CD4-positive, alpha-beta T cell treated with Interleukin-4 for 1 hour (primary cell): ENCODE measurements around the gene SNAPC4.
"Not testable (repeated sequence)": the region's sequence is repeated elsewhere in the genome, so short reads cannot be mapped to it uniquely, and the experiment has no call there.

Source experiments
- DNase-seq, 2 donors: peaks; one replicate each; pipeline ENCODE4 v3.0.0-alpha.2; 2020 to 2022

Gene SNAPC4

DNA sequence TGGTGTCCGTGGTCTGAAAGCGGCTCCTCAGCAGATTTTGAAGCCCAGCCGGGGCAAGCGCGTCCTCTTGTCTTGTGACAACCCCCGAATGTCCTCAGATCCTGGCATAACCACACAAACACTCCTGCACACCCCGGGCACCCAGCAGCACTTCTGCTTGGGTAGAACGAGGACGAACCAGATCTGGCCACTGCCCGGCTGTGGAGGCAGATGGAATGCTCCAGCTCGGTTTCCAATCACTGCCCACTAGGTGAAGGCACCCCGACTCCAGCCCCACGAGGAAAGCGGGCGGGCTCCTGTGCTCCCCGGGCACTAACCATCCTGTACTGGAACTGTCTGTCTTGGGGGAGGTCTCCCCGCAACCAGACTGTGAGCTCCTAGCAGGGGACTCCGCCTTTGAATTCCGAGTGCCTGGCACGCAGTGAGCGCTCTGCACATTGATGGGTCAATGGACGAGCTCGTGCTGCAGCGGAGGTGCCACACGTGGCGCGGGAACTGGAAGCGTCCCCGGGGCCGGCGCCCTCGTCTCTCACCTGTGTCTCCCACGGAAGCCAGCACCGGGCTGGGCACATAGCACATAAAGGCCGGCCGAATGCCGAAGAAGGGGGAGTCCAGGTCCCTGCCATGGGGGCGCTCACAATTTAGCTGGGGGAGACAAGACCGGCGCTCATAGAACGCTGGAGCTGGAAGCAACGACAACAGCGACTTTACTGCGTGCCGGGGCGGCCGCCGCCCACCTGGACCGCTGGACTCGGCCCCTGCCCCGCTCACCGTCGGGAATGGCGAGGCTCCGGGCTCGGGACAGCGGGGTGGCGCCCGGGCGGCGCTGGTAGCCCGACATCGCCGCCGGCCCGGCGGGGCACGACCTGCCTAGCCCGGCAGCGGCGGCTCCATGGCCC, 9.8 kb upstream of the SNAPC4 start:
- peak in 1 of 2 donors; percentile 25 for DNase-seq

DNA sequence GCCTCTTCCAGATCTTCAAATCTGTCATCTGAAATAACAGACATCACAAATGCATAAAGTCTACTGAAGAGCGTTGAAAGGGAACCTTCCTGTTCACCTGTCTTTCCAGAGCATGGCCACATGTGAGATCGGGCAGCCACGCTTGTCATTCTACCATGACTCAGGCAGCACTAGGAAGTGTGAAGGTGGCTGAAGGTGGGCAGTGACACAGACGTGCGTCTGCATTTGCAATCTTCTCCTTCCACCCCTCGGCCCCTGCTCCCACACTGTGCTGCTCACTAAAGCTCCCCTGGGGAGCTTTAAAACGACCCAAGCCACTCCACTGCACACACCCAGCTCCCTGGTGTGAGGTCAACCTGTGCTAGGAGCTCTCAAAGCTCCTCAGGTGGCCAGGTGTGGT, 7.9 kb upstream of the SNAPC4 start:
- no peak for DNase-seq

- DNase-seq = not testable (repeated sequence)
Observed at GRCh38 chr9:136407061-136407460, 7.1 kb upstream of the SNAPC4 start.

- not testable (repeated sequence) for DNase-seq
Observed at GRCh38 chr9:136405904-136406303, 5.9 kb upstream of the SNAPC4 start.

DNA sequence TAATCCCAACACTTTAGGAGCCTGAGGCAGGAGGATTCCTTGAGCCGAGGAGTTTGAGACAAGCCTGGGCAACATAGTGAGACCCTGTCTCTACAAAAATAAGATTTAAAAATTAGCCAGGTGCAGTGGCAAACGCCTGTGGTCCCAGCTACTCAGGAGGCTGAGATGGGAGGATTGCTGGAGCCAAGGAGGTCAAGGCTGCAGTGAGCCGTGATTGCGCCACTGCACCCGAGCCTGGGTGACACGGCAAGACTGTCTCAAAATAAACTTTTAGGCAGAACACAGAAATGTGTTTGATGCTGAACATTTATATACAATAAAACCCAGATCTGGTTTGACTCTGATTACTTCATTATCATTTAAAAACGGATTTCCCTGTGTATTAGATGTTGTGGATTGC, 5.5 kb upstream of the SNAPC4 start:
- DNase-seq = no peak

DNA sequence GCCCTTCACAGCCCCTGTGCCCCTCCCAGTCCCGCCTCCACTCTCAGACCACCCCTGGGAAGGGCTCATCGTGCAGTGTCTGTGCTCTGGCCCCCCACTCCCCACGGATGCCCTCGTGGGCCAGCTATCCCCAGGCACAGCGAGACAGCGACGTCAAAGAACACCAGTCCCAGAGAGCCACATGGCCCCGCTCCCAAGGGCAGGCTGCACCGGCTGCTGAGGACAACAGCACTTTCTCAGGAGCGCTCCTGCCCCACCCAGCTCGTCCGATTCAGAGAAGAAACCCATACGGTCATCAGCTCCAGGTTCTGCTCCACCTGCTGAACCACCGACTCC, 4.8 kb upstream of the SNAPC4 start:
- no peak for DNase-seq

DNA sequence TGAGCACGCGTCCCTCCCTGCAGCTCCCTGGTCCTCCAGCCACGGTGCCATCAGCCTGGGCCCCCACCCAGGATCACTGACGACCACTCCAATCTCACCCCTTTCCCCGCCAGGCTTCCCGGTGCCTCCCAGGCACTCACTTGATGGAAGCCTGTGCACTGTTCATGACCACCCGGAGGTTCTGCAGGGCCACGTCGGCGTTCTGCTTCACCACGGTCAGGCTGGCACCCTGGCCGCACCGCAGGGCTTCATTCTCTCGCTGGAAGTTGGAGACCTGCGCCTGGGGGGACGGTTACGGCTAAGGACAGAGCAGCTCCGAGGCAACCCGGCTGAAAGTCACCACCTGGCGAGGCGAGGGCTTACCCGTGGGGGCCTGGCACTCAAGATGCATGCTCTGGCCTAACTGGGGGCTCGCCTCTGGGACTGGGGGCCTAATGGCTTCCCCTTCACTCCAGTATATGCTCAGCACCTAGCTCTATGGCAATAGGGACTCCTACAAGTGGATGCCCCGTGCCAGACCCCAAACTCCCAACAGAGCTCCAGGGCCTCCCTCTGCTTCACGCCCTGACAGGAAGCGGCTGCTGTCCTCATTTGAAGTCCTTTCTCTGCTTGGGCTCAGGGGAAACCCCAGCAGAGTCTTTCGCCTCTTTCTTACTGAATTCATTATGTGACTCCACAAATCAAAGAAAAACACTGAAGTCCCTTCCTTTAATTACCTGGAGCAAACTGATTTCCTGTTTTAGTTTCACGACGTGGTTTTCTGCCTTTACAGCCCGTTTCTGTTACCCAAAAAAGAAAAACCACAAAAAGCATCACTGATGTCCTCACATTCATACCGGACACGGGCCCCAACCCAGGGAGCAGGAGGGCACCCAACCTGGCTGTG, 4.2 kb upstream of the SNAPC4 start:
- DNase-seq = peak; percentile 17 to 61

DNA sequence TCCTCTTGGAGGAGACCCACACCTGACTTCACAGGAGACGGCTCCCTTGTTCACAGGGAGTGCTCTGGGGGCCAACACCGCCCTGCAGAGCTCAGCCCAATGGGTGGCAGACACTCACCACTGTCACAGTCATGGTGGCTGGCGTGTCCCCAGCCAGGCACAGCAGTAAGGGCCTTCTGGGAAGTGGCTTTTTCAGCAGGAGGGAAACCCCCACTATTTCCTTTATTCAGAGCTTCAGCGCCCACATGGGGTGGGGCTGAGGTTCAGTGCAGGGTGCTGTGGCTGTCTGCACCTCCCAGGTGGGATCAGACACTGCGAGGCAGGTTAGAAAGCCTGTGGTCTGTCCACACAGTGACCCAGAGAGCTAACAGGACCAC, 3.6 kb upstream of the SNAPC4 start:
- DNase-seq = peak; percentile 76 to 88

DNA sequence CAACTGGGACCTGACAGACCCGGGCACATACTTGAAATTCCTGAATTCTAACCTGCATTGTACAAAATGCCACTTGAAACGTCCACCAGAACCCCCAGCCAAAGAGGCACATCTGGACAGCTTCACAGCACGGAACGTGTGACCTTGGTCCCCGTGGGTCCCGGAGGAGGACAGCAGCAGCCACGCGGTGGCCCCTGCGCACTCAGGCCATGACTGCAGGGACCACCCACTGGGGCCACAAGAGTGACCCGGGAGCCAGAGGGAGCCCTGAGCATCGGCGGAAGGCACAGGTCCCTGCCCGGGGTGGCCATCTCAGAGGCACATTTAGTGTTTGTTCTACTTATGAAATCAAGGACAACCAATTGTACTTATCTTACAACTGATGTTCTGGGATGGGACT, 2.1 kb upstream of the SNAPC4 start:
- DNase-seq = no peak

- no peak for DNase-seq
Observed at GRCh38 chr9:136401173-136401922, 1.4 kb upstream of the SNAPC4 start.

DNA sequence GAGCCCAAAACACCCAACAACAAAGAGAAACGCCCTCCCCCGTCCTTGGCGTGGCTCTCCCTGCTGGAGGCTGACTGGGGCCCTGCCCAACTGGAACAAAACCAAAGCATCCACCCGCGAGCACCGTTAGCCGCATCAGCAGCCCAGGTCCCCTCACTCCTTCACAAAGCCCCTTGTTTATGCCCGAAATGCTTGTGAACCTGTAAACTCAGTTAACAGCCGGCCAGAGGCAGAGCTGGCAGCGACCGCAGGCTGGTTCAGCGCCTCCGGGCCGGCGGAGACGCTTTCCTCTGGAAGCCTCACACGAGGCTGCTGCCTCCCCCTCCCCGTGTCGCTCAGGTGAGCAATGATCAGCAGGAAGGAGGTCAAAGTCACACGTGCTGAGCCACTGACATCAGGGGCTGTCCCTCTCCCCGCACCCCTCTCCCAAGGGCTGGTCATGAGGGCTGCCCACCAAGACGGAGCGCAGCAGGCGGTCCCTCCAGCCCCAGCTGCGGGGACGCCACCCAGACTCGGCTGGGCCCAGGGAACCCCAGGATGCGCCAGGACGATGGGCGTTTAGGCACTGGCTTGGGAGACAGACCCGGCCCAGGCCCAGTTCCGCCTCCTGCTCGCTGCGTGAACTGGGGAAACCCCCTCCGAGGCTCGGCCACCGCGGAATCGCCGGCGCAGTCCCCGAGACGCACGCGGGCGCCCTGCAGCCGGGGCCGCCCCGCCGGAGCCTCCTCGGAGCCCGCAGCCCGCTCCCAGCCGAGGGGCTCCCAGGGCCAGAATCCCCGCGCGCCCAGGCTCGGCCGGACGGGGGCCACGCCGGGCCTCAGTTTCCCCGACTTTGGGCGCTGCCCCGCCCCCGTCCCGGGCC, 563 bp downstream of the SNAPC4 start:
- peak in 1 of 2 donors; percentile 47 for DNase-seq

GRCh38 chr9:136398286-136398685, 1.7 kb downstream of the SNAPC4 start:
- DNase-seq = no peak

- DNase-seq = no peak
Observed at GRCh38 chr9:136397643-136398042, 2.3 kb downstream of the SNAPC4 start.

DNA sequence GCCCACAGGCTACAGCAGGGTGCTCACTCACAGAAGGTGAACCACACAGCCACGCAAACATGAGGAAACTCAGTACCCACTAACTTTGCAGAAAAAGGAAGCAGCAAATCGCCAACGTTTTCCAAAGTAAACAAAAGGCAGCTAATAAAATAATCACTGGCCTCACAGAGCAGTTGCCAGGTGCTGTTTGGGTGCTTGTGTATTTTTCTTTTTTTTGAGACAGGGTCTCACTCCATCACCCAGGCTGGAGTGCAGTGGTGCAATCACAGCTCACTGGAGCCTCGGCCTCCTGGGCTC, 3.8 kb downstream of the SNAPC4 start:
- no peak for DNase-seq

- DNase-seq = no peak
Observed at GRCh38 chr9:136395345-136396218, 4.4 kb downstream of the SNAPC4 start.

GRCh38 chr9:136395020-136395340, 5.0 kb downstream of the SNAPC4 start:
- DNase-seq = no peak

- DNase-seq = no peak
Observed at GRCh38 chr9:136394312-136395019, 5.5 kb downstream of the SNAPC4 start.

DNA sequence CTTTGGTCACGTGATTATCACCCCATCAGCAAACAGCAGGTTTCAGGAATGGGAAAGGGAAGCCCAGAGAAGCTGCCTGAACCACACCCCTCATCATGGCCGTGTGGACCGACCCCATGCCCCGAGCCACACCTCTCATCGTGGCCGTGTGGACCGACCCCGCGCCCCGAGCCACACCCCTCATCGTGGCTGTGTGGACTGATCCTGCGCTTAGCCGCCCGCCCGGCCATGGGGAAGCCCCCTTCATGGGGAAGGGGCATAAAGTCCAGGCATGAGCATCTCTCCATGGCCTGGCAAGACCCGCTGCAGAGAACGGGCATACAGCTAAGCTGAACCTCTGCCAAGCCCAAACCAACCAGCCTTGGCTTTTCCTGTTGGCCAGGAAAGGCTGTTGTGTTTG, 6.4 kb downstream of the SNAPC4 start:
- DNase-seq = no peak

DNA sequence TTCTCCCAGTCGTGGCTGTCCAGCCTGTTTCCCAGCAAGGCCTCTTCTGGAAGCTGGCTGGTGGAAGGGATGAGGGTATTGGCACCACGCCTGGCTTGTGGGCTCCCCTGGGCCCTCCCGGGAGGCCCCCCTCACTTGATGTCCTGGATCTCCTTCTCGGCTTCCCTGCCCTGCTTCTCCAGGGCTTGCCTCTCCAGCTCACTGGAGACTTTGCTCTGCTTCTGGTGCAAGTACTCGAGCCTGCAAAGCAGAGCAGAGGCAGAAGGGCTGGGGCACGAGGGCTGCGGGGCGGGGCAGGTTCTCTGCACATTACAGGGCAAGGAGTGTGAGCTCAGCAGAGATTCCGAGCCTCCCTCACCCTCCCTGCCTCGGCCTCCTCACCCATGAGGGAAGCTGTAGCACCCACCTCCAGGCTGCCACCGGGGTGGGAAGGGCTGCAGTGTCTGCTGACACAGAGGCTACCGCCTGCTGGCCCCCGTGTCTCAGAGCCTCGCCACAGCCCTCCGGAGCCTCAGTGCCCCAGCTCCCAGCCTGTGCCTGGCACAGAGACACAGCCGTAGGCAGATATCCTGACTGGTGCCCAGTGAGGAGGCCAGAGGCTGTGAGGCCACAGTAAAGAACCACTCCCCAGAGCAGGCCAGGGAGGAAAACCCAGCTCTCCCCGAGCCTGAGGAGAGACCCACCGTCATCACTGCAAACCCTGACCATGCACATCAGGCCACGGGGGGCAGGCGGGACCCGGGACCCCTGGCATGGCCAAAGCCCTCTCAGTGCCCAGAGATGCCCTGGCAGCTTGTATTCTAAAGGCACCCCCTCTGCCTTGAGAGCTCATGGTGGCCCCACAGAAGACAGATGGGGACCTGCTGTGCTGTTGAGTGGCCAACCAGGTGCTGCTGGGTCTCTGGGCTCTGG, 7.2 kb downstream of the SNAPC4 start:
- no peak for DNase-seq
